SH-SY5Y (cell line): ENCODE measurements around the gene CFAP65.

Experiments used
- GATA2 ChIP-seq: IDR thresholded peaks from 2 replicates; pipeline ENCODE4 v1.6.1; 2011; ENCODE audit warnings: mild to moderate bottlenecking, low read depth, low read length
- GATA3 ChIP-seq: IDR thresholded peaks from 2 replicates; pipeline ENCODE4 v1.6.1; 2011; ENCODE audit warnings: low read depth, mild to moderate bottlenecking, low read length, moderate library complexity

DNA sequence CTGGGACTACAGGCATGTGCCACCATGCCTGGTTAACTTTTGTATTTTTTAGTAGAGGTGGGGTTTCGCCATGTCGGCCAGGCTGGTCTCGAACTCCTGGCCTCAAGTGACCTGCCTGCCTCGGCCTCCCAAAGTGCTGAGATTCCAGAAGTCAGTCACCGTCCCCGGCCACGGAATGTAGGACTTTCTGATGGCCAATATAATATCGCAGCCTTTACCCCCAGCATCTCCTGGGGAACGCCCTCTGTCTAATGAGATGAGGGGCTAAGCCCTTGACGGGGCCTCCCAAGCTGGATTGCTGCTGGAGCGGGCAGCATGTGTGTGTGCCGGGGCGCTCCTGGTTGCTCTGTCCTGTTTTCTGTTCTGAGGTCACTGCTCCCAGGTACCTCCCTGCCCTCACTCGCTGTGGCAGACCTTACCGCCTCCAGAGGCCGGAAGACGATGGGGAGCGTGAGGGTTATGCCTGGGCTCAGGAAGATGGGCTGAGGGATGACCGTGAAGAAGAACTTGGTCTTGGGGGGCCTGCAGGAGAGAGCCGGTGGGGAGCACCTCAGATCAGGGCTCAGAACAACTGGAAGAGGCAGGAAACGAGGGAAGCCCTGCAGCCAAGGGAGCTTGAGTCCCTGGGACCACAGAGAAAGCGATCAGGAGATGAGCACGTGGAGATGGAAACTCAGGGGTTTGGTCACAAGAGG lies 9.1 kb downstream of the CFAP65 start:
- TF ChIP-seq GATA3 (no peak), GATA2 (no peak)
